Muscle of leg (tissue), 16 donors: ENCODE measurements around the gene TNFSF10. TPM values are rescaled to one million over a fixed set of nuclear protein-coding genes. Genes with fewer than 3 reads are reported as not detected.
"Not testable (repeated sequence)": the region's sequence is repeated elsewhere in the genome, so short reads cannot be mapped to it uniquely, and the experiment has no call there.

Experiments
- DNase-seq: peaks from one replicate; pipeline ENCODE4 v3.0.0; 2013
- H3K27ac ChIP-seq: one replicate; pipeline ENCODE4 v1.5.1; 2013; ENCODE audit warnings: mild to moderate bottlenecking, low read length, control low read depth
- H3K27me3 ChIP-seq: one replicate; pipeline ENCODE4 v1.6.1; 2013; ENCODE audit warnings: low read length; ENCODE audit not compliant: control insufficient read depth, insufficient read depth
- H3K36me3 ChIP-seq: one replicate; pipeline ENCODE4 v1.6.1; 2013; ENCODE audit warnings: low read length; ENCODE audit not compliant: control insufficient read depth, insufficient read depth
- H3K4me1 ChIP-seq: one replicate; pipeline ENCODE4 v1.6.1; 2013; ENCODE audit warnings: low read length; ENCODE audit not compliant: control insufficient read depth, insufficient read depth
- H3K4me3 ChIP-seq: one replicate; pipeline ENCODE4 v1.5.1; 2013; ENCODE audit warnings: low read length, control low read depth
- H3K9me3 ChIP-seq: replicated peaks from 2 replicates; pipeline ENCODE4 v1.6.1; 2013; ENCODE audit warnings: low read depth, low read length; ENCODE audit not compliant: control insufficient read depth
- WGBS: methylation state at CpG from one replicate; pipeline ENCODE4 v1.1.5; 2013; ENCODE audit warnings: missing lambda C conversion rate; ENCODE audit not compliant: insufficient coverage; 5-methylcytosine and 5-hydroxymethylcytosine counted together
- long read RNA-seq, 11 donors: transcript quantifications; one replicate each; lab custom pipeline, GENCODE V29; 2026
- polyA plus RNA-seq, 8 donors: library from polyadenylated mRNA; unstranded; fragments of 120-200 nt; gene quantifications; one replicate each; pipeline versions ENCODE4 v1.2.1 to v1.2.3, GENCODE V29; 2013; ENCODE audit warnings: inconsistent platforms in 1 of 8, low replicate concordance in 1 of 8; ENCODE audit not compliant: insufficient read length in 8 of 8, insufficient read depth in 1 of 8
- total RNA-seq: library from RNA; stranded (reverse); fragments of 120-200 nt; gene quantifications from one replicate; pipeline ENCODE4 v1.2.4, GENCODE V29; 2013

The TNFSF10 gene
- total RNA-seq, result 11.3 TPM
- 10 to 100 TPM in 2 of 8 donors, 1 to 10 TPM in 6; 7.2 to 11.7 (median 8.9) TPM for polyA plus RNA-seq
- long read RNA-seq, donor 1, result 0 reads
- long read RNA-seq, donor 2, result 0 reads
- long read RNA-seq, donor 3, result 0 reads
- long read RNA-seq, donor 4, partial matches to known transcripts, result 0 of 1 reads
- long read RNA-seq, donor 4, other reads (novel, unspliced or antisense), result 0 of 1 reads
- long read RNA-seq, donor 5, result 0 reads
- long read RNA-seq, donor 6, partial matches to known transcripts, result 0 of 4 reads
- long read RNA-seq, donor 6, other reads (novel, unspliced or antisense), result 0 of 4 reads
- long read RNA-seq, donor 7, partial matches to known transcripts, result 5 of 5 reads
- long read RNA-seq, donor 7, other reads (novel, unspliced or antisense), result 0 of 5 reads
- long read RNA-seq, donor 8, partial matches to known transcripts, result 0 of 4 reads
- long read RNA-seq, donor 8, other reads (novel, unspliced or antisense), result 0 of 4 reads
- long read RNA-seq, donor 9, partial matches to known transcripts, result 0 of 1 reads
- long read RNA-seq, donor 9, other reads (novel, unspliced or antisense), result 0 of 1 reads
- long read RNA-seq, donor 10, partial matches to known transcripts, result 0 of 2 reads
- long read RNA-seq, donor 10, other reads (novel, unspliced or antisense), result 0 of 2 reads
- long read RNA-seq, donor 11, partial matches to known transcripts, result 0 of 2 reads
- long read RNA-seq, donor 11, other reads (novel, unspliced or antisense), result 0 of 2 reads

DNA sequence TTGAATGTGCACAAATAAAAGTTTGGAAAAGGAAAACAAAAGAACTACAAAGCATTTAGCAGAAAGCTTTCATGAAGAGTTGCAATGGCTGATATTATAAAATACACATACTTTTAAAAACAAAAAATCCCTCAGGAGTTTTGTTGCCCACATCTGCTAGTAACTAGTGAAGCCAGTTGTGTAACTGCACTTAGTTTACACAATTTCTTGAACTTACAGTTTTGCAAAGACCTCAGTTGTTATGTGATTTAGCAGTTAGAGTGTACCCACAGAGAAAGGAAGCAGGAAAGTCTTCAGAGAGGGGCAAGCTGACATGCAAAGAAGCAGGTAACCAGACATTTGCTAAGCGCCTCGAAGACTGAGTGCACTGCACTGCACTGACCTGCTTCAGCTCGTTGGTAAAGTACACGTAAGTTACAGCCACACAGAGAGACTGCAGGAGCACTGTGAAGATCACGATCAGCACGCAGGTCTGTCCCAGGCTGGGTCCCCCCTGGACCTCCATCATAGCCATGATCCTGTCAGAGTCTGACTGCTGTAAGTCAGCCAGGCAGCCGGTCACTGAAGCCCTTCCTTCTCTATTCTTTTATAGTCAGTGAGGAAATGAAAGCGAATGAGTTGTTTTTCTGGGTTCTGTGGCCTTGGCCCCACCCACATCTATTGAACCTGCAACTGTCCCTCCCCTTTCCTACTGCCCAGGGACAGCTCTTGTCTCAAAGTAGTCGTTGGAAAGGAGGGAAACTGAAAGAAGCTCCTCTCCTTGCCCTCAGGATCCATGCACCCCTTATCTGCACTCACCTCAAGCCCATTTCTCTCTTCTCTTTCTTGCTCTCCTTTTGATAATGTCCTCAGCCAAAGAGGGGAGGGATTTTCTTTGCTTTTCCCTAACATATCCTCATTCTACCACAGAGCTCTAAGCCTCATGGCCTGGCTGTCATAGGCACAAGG is at the start of gene TNFSF10:
Gene TNFSF10 (minus strand): TSS at position 560 of the 948 bp plus-strand sequence. CDS start 46 bp downstream, at position 514.
- Histone ChIP-seq H3K9me3 (no peaks in the 10 kb centered on the region), H3K36me3 (no peaks in the 10 kb centered on the region), H3K4me3 (peak within 1 kb of the TSS; percentile 42), H3K4me1 (no peaks in the 10 kb centered on the region), H3K27me3 (no peaks in the 10 kb centered on the region), H3K27ac (peak within 1 kb of the TSS; percentile 81)
- DNase-seq, result peak; percentile 66
- 30% methylated on average over 6 of the region's 9 CpGs for WGBS

- WGBS, result no CpG with 5 or more reads among the region's 4 CpGs
- Histone ChIP-seq H3K27ac (no peak overlapping the region), H3K4me1 (no peaks in the 10 kb centered on the region), H3K4me3 (no peak overlapping the region), H3K9me3 (peaks cover 5% of the 10 kb centered on the region), H3K27me3 (no peaks in the 10 kb centered on the region), H3K36me3 (no peaks in the 10 kb centered on the region)
- DNase-seq, result no peak
Measured at GRCh38 chr3:172569128-172570008, 46.1 kb upstream of the TNFSF10 start.

DNA sequence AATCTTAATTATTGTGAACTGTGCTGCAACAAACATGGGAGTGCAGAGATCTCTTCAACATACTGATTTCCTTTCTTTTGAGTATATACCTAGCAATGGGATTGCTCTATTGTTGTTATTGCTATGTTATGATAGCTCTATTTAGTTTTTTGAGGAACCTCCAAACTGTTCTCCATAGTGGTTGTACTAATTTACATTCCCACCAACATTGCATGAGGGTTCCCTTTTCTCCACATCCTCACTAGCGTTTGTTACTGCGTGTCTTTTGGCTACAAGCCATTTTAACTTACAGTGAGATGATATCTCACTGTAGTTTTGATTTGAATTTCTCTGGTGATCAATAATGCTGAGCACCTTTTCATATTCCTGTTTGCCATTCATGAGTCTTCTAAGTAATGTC is 45.5 kb upstream of the TNFSF10 start:
- peak; percentile 34 for DNase-seq
- Histone ChIP-seq H3K27ac (no peak overlapping the region), H3K27me3 (no peaks in the 10 kb centered on the region), H3K4me1 (no peaks in the 10 kb centered on the region), H3K4me3 (no peak overlapping the region), H3K9me3 (peaks cover 5% of the 10 kb centered on the region), H3K36me3 (no peaks in the 10 kb centered on the region)
- no CpG with 5 or more reads among the region's 2 CpGs for WGBS

DNA sequence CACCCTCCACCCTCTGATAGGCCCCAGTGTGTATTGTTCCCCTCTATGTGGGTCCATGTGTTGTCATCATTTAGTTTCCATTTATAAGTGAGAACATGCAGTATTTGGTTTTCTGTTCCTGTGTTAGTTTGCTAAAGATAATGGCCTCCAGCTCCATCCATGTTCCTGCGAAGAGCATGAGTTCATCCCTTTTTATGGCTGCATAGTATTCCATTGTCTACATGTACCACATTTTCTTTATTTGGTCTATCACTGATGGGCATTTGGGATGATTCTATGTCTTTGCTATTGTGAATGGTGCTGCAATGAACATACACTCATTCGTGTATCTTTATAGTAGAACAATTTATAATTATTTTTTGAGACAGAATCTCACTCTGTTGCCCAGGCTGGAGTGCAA is 43.6 kb upstream of the TNFSF10 start:
- not testable (repeated sequence) for H3K9me3 ChIP-seq, DNase-seq, H3K27ac ChIP-seq, H3K4me1 ChIP-seq, H3K27me3 ChIP-seq, H3K4me3 ChIP-seq, H3K36me3 ChIP-seq
- WGBS, result no CpG with 5 or more reads among the region's 2 CpGs

- no peaks in the 10 kb centered on the region for H3K27me3 ChIP-seq
- peaks cover 3% of the 10 kb centered on the region for H3K9me3 ChIP-seq
- no peak overlapping the region for H3K27ac ChIP-seq
- H3K4me1 ChIP-seq, result no peaks in the 10 kb centered on the region
- DNase-seq, result no peak
- 80% methylated on average over 2 of the region's 5 CpGs for WGBS
- H3K4me3 ChIP-seq, result no peak overlapping the region
- H3K36me3 ChIP-seq, result no peaks in the 10 kb centered on the region
Measured at GRCh38 chr3:172564499-172564898, 41.3 kb upstream of the TNFSF10 start.

DNA sequence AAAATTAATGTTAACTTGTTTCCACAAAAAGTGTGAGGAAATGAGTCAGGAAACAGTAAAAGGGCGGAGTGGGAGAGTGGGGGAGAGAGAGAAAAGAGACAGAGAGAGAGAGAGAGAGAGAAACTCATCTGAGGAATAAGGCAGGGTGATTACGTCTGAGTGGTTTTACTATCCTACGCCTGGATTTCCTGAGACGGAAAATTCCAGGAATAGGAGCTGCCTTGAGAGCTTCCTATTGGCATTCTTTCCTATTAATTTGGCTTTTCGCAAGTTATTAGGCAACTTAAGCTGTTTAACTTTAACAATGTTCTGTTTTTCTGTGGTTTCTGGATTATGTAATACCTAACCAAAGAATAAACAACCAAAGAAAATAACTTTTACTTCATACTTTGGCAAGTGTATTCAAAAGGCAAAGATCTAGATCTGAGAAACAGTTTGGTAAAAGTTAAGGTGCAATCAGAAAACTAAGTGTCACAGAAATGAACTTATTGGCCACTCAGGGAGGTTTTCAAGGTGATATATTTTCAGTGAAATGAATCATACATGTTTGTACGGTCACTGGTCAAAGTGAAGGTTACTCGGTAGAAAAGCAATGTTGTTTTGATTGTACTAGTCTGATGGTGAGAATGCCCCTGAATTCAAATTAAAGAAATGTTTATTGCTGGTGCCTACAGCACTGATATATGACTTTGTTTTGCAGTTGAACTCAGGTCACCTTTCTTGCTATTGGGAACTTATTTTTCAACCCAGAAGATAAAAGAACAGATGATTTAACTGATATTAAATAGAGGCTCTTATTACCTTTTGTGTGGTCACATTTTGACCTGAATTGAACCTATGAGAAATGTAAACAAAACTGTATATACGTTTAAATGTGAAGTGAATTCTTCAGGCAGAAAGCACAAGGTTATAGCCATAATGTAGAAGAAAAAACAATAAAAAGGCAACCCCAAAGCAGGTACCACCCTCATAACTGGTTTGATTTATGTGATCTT is 39.9 kb upstream of the TNFSF10 start:
- H3K4me3 ChIP-seq, result no peak overlapping the region
- H3K4me1 ChIP-seq, result no peaks in the 10 kb centered on the region
- peak; percentile 85 for DNase-seq
- WGBS, result 32% methylated on average over 4 of the region's 8 CpGs
- H3K27ac ChIP-seq, result peak overlapping the region; percentile 37
- H3K27me3 ChIP-seq, result no peaks in the 10 kb centered on the region
- no peaks in the 10 kb centered on the region for H3K36me3 ChIP-seq
- peaks cover 2% of the 10 kb centered on the region for H3K9me3 ChIP-seq

DNA sequence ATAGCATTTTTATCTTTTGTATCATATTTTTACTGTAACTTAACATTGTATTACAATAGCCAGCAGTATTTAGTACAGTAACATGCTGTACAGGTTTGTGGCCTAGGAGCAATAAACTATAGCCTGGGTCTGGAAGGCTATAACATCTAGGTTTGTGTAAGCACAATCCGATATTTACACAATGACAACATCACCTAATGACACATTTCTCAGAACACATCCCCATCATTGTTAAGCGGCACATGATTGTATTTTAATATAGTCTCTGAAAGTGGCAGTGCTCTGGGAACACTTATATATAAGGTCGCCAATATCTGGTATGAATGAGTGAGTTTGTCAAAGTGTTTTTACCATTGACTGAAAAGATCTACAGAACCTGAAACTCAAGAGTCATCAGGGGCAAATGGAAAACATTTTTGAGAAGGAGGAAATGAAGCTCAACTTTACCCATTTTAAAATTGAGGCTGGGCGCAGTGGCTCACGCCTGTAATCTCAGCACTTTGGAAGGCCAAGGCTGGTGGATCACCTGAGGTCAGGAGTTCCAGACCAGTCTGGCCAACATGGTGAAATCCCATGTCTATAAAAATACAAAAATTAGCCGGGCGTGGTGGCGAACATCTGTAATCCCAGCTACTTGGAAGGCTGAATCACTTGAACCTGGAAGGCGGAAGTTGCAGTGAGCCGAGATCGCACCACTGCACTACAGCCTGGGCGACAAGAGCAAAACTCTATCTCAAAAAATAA is 38.8 kb upstream of the TNFSF10 start:
- no peak for DNase-seq
- no peak overlapping the region for H3K4me3 ChIP-seq
- no peaks in the 10 kb centered on the region for H3K9me3 ChIP-seq
- no peaks in the 10 kb centered on the region for H3K4me1 ChIP-seq
- H3K27me3 ChIP-seq, result no peaks in the 10 kb centered on the region
- WGBS, result 88% methylated on average over 3 of the region's 12 CpGs
- H3K27ac ChIP-seq, result no peak overlapping the region
- no peaks in the 10 kb centered on the region for H3K36me3 ChIP-seq

DNA sequence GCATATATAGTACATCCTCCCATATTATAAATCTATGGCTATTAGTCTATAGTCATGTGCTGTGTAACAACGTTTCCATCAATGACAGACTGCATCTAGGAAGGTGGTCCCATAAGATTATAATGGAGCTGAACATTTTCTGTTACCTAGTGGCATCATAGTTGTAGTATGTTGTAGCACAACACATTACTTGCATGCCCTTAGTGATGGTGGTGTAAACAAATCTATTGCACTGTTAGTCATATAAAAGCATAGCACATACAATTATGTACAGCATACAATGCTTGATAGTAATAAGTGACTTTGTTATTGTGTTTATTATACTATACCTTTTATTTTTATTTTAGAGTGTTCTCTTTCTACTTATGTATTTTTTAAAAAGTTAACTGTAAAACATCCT is 37.4 kb upstream of the TNFSF10 start:
- no peak for DNase-seq
- H3K4me3 ChIP-seq, result no peak overlapping the region
- no peak overlapping the region for H3K27ac ChIP-seq
- no CpG with 5 or more reads among the region's 1 CpG for whole genome bisulfite sequencing
- no peaks in the 10 kb centered on the region for H3K4me1 ChIP-seq
- no peaks in the 10 kb centered on the region for H3K9me3 ChIP-seq
- H3K36me3 ChIP-seq, result no peaks in the 10 kb centered on the region
- H3K27me3 ChIP-seq, result no peaks in the 10 kb centered on the region
